NCI-H2227 treated with DMSO at 0.1 percent for 48 hours (cell line): ENCODE data around the gene NOS2.
"Not testable (repeated sequence)": the region's sequence is repeated elsewhere in the genome, so short reads cannot be mapped to it uniquely, and the experiment has no call there.

Experiments
- DNase-seq: peaks from one replicate; lab custom pipeline; 2025; lab: John Stamatoyannopoulos, UW

The NOS2 gene

GRCh38 chr17:27800522-27800921 is at the start of gene NOS2:
TSS of gene NOS2 (minus strand) at chr17:27800529. CDS start at chr17:27798809, 1,720 bp downstream.
- no peak for DNase-seq

GRCh38 chr17:27849474-27850185 is 49.3 kb upstream of the NOS2 start:
- DNase-seq: no peak

DNA sequence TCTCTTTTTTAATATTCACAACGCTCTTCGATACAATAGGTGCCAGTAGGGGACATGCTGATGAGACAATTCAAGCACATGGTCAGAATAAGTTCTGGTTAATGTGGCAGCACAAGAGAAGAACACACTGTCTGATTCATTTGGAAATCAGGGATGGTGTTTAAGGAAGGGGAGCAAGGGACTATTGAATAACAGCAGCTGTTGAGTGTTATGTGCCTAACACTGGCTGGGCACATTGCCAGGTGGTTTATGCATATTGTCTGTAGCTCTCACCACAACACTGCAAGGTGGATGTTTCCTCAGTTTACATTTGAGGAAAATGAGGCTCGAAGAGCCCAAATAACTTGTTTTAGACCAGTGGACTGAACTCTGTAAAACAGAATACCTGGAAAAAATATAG is 48.6 kb upstream of the NOS2 start:
- DNase-seq: no peak

DNA sequence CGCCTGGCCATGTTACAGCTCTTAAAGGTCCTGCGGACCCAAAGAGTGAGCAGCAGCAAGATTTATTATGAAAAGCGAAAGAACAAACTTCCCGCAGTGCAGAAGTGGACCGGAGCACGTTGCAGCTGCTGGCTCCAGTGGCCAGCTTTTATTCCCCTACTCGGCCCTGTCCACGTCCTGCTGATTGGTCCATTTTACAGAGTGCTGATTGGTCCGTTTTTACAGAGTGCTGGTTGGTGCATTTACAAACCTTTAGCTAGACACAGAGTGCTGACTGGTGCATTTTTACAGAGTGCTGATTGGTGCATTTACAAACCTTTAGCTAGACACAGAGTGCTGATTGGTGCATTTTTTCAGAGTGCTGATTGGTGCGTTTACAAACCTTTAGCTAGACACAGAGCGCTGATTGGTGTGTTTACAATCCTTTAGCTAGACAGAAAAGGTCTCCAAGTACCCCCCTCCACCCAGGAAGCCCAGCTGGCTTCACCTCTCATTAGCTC is 46.5 kb upstream of the NOS2 start:
- DNase-seq: not testable (repeated sequence)

DNA sequence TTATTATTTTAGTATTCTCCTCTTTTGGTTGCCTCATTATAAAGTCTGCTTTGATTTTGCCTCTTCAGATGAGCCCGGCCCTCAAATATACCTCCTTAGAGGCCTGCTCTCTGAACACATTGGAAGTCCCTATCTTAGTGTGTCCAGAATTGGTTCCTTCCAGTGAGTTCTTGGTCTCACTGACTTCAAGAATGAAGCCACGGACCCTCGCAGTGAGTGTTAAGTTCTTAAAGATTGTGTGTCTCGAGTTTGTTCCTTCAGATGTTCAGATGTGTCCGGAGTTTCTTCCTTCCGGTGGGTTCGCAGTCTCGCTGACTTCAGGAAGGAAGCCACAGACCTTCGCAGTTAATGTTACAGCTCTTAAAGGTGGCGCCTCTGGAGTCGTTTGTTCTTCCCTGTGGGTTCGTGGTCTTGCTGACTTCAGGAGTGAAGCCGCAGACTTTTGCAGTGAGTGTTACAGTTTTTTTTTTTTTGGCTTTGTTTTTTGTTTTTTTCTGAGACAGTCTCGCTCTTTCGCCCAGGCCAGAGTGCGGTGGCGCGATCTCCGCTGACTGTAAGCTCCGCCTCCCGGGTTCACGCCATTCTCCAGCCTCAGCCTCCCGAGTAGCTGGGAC is 45.8 kb upstream of the NOS2 start:
- no peak for DNase-seq

- DNase-seq: no peak
Measured at GRCh38 chr17:27845264-27846041, 45.1 kb upstream of the NOS2 start.

- no peak for DNase-seq
Measured at GRCh38 chr17:27840688-27841087, 40.4 kb upstream of the NOS2 start.

- DNase-seq: not testable (repeated sequence)
Measured at GRCh38 chr17:27840406-27840678, 40.0 kb upstream of the NOS2 start.

- DNase-seq: not testable (repeated sequence)
Measured at GRCh38 chr17:27839571-27840405, 39.5 kb upstream of the NOS2 start.

- DNase-seq: not testable (repeated sequence)
Measured at GRCh38 chr17:27838607-27839006, 38.3 kb upstream of the NOS2 start.

DNA sequence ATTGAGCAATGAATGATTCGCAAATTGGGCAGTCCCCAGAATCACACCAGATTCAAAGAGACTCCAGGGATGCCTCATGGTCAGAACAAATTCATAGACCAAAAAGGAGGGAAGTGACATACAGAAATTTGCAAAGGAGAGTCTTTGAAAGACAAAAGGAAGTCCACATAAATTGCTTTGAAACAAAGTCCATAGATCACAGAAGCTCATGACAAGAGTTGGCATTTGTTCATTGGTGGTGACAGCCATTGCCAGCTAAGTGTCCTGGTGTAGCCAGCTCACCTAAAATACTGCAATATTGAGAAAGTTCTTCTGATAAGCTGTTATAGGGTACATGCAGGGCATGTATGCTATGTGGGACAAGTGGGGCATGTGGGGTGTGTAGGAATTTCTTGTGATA is 37.4 kb upstream of the NOS2 start:
- not testable (repeated sequence) for DNase-seq

DNA sequence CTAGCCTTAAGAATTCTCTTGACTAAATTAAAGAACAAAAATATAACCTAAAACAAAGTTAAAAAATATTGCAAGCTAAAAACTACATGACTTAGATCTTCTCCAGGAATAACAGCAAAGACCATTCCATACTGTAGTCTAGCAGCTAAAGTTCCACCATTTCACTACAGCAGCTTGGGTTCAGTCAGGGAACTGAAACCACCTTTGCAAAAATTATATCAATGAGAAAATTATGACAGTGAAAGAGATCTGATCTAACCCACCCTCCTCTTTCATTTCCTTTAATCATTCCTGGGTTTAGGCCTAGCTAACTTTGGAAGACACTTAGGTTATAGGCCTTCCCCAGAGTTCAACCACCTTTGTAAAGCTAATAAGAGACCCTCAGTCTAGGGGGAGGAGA is 36.3 kb upstream of the NOS2 start:
- no peak for DNase-seq

GRCh38 chr17:27834571-27834970 is 34.2 kb upstream of the NOS2 start:
- DNase-seq: no peak

DNA sequence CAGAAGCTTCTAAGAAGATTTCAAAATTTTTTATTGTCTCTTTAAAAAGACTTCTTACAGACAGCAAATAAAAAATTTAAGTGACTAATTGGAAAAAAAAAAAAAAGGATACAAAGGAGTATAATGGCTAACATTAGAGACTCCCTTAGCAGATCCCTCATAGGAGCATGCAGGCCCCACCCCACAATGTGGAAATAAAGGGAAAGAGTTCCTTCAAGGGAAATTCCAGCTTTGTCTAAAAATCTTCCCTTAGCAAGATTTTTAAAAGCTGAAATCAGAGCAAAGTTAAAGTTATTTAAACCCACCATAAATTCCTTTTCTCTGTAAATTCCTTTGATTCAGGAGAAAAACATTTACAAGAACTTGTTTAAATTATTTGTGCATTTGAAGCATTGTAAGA is 32.5 kb upstream of the NOS2 start:
- DNase-seq: no peak

DNA sequence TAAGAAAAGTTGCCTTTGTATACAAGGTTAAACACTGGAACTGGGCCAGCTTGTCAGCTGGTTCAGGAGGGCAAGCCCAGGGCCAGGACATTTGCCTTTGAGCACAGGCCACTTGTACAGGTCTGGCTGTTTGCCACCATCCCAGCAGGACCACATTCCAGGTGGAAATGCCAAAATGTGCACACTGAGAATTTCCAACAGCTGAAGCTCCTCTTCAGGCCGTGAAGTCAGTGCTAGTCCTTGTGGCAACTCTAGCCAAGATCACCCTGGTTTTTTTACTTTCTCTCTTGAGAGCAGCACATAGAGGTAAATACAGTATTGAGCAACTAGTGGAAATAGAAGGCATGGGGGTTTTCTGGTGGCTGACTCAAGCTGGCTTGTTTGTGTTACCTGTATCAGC is 29.6 kb upstream of the NOS2 start:
- DNase-seq: not testable (repeated sequence)

DNA sequence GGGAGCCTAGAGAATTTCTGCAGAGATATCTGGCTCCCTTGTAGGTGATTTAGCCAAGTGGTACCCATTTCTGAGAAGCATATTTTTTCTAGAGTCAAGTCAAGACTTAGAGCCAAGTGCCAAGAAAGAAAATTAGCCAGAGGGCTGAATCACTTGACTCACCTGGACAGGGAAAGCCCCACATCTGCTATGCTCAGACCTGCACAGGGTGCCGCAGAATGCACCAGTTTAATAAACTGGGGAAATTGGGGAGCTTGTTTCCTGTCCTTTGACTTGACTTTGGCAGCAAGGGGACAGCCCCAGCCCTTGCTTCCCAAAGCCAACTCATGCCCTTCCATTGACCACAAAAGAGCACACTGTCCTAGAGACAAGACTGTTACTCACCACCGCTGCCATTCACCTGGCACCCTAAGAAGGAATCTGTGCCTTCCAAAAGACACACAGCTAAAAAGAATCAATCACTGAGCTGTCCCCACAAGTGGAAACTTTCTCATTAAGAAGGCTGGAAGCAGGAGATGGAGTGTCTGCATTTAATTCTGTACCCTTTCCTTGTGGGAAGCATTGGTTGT is 28.9 kb upstream of the NOS2 start:
- not testable (repeated sequence) for DNase-seq

- DNase-seq: no peak
Measured at GRCh38 chr17:27825459-27825858, 25.1 kb upstream of the NOS2 start.

DNA sequence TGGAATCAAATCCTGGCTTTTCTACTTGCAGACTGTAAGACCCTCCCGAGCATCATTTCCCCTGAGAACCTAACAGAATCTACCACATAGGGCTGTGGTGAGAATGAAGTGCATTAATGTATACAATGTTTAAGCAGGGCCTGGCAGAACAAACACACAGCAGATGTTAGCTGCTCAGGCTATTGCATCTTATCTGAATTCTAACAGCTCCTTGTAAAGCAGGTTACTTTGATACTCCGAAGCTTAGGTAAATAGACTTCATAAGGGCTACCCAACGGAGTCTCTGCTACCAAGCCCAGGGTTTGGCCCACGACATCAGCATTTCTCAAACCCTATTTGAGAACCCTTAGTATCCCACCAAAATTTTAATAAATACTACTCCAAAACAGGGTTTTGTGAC is 24.4 kb upstream of the NOS2 start:
- no peak for DNase-seq

- DNase-seq: no peak
Measured at GRCh38 chr17:27824176-27824715, 23.9 kb upstream of the NOS2 start.

DNA sequence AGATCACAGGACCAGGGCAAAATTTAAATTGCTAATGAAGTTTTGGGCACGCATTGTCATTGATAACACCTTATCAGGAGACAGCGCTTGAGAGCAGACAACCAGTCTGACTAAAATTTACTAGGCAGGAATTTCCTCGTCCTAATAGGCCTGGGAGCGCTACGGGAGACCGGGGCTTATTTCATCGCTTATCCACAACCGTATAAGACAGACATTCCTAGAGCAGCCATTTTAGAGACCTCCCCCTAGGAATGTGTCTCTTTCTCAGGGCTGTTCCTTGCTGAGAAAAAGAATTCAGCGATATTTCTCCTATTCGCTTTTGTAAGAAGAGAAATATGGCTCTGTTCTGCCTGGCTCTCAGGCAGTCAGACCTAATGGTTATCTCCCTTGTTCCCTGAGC is 21.8 kb upstream of the NOS2 start:
- DNase-seq: not testable (repeated sequence)

DNA sequence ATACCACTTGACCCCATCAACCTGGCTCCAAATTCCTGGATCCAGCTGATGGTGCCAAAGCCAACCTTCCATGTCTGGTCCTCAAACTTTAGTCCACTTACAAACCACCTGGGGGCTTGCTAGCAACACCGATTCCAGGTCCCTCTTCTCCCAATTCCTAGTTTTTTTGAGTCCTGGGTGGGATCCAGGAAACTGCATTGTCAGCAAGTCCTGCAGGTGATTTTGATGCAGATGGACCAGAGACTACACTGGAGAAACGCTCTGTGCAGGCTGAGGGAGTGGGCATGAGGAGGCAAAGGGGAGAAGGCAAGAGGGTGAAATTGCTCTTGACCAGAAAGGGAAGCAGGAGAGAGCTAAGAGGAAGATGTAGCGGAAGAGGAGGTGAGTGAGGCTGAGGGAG is 21.0 kb upstream of the NOS2 start:
- DNase-seq: no peak

DNA sequence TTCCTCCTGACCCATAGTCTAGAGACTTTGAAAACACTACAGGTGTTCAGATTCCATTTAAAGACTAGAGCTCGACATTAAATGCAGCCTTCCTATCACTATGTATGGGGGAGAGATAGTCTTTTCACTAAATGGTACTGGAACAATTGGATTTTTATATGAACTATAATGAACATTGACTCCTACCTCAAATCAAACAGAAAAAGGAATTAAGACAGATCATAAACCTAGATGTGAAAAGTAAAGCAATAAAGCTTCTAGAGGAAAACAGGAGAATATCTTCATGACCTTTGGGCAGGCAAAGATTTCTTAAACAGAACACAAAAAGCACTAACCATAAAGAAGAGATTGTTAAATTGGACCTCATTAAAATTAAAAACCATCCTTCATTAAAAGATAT is 18.8 kb upstream of the NOS2 start:
- no peak for DNase-seq
